ENCODE data around the gene C21orf91. TPM values are rescaled to one million over a fixed set of nuclear protein-coding genes. Genes with fewer than 3 reads are reported as not detected.
"Not testable (repeated sequence)": the region's sequence is repeated elsewhere in the genome, so short reads cannot be mapped to it uniquely, and the experiment has no call there.

The C21orf91 gene
- total RNA-seq, 1 donor from 2014 or later = 16.4 TPM

GRCh38 chr21:17777072-17777765 is 41.9 kb downstream of the C21orf91 start:
- DNase-seq = no peak

- DNase-seq = no peak
Measured at GRCh38 chr21:17775431-17776126, 43.6 kb downstream of the C21orf91 start.

- not testable (repeated sequence) for DNase-seq
Measured at GRCh38 chr21:17775021-17775420, 44.1 kb downstream of the C21orf91 start.

GRCh38 chr21:17769447-17769845 is 49.7 kb downstream of the C21orf91 start:
- DNase-seq = no peak

- no peak for DNase-seq
Measured at GRCh38 chr21:17768840-17769446, 50.2 kb downstream of the C21orf91 start.

GRCh38 chr21:17765207-17765606 is 53.9 kb downstream of the C21orf91 start:
- no peak for DNase-seq

GRCh38 chr21:17763288-17764037 is 55.7 kb downstream of the C21orf91 start:
- no peak for DNase-seq

GRCh38 chr21:17759511-17760178 is 59.5 kb downstream of the C21orf91 start:
- DNase-seq = no peak

GRCh38 chr21:17758683-17759082 is 60.5 kb downstream of the C21orf91 start:
- no peak for DNase-seq

- DNase-seq = no peak
Measured at GRCh38 chr21:17757671-17758070, 61.5 kb downstream of the C21orf91 start.

- no peak for DNase-seq
Measured at GRCh38 chr21:17753736-17754135, 65.4 kb downstream of the C21orf91 start.

- no peak for DNase-seq
Measured at GRCh38 chr21:17752171-17752570, 67.0 kb downstream of the C21orf91 start.

GRCh38 chr21:17746920-17747319 is 72.2 kb downstream of the C21orf91 start:
- DNase-seq = no peak

- DNase-seq = no peak
Measured at GRCh38 chr21:17745086-17745485, 74.1 kb downstream of the C21orf91 start.

- DNase-seq = no peak
Measured at GRCh38 chr21:17742940-17743592, 76.1 kb downstream of the C21orf91 start.

- DNase-seq = no peak
Measured at GRCh38 chr21:17742181-17742580, 77.0 kb downstream of the C21orf91 start.

Other genes starting within 250 kb of the C21orf91 start
- gene BTG3, start 206.5 kb downstream of the C21orf91 start, total RNA-seq = 25.6 TPM

Data from occipital lobe (tissue), 2 donors.